Measurements from ENCODE around the gene TNKS1BP1.

DNA sequence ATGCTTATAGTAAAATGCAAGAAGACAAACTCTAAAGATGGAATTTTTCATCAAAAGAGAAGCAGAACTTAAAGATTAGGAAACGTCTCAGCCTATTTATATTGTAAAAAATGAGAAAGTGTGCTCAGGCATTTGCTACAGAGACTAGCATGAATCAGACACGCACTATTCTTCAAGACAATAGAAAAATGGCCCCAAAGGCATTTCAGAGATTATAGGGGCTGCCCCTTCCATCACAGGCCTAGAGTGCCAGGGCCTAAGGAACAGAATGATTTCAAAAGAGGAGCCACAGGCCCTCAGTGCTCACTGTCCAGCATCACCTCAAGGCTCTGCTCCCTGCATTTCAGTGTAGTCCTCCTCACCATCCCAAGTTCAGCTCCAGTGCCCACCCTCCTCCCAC is 27.5 kb downstream of the TNKS1BP1 start:
- TF ChIP-seq, protein P1, sequence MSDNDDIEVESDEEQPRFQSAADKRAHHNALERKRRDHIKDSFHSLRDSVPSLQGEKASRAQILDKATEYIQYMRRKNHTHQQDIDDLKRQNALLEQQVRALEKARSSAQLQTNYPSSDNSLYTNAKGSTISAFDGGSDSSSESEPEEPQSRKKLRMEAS (CRISPR knock-in tag; IDR thresholded peaks at IDR 0.05): no peak
- TF ChIP-seq, protein P2, sequence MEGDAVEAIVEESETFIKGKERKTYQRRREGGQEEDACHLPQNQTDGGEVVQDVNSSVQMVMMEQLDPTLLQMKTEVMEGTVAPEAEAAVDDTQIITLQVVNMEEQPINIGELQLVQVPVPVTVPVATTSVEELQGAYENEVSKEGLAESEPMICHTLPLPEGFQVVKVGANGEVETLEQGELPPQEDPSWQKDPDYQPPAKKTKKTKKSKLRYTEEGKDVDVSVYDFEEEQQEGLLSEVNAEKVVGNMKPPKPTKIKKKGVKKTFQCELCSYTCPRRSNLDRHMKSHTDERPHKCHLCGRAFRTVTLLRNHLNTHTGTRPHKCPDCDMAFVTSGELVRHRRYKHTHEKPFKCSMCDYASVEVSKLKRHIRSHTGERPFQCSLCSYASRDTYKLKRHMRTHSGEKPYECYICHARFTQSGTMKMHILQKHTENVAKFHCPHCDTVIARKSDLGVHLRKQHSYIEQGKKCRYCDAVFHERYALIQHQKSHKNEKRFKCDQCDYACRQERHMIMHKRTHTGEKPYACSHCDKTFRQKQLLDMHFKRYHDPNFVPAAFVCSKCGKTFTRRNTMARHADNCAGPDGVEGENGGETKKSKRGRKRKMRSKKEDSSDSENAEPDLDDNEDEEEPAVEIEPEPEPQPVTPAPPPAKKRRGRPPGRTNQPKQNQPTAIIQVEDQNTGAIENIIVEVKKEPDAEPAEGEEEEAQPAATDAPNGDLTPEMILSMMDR (IDR thresholded peaks at IDR 0.05): no peak
- TF ChIP-seq, protein P3, sequence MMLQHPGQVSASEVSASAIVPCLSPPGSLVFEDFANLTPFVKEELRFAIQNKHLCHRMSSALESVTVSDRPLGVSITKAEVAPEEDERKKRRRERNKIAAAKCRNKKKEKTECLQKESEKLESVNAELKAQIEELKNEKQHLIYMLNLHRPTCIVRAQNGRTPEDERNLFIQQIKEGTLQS (CRISPR knock-in tag; conservative IDR thresholded peaks at IDR 0.05): no peak

All from WTC11 (cell line).